Hepatocyte (in vitro differentiated cells): ENCODE data around the gene INO80D.

Experiments
- CTCF ChIP-seq: fragments of 200-600 bp; sonication (generic); IDR thresholded peaks from 2 replicates; pipeline ENCODE4 v1.5.1; 2016; ENCODE audit warnings: antibody characterized with exemption, mild to moderate bottlenecking; ENCODE audit not compliant: poor library complexity
- EZH2 ChIP-seq: fragments of 200-600 bp; sonication (generic); IDR thresholded peaks from 2 replicates; pipeline ENCODE4 v1.6.1; 2016; ENCODE audit warnings: antibody characterized with exemption, mild to moderate bottlenecking, borderline replicate concordance

GRCh38 chr2:206045251-206045650 is 40.7 kb downstream of the INO80D start:
- TF ChIP-seq CTCF, result no peak
- TF ChIP-seq EZH2, result no peak
